NCI-H510A (cell line): ENCODE data around the gene MCTP1.
A peak's percentile ranks its signal among the peaks of the same experiment; 100 is the strongest.

Experiments
- DNase-seq: peaks from one replicate; lab custom pipeline; 2025; lab: John Stamatoyannopoulos, UW

Gene MCTP1

GRCh38 chr5:95114305-95114704 is 170.6 kb downstream of the MCTP1 start:
- DNase-seq = no peak

- DNase-seq = no peak
These were observed 171.4 kb downstream of the MCTP1 start for GRCh38 chr5:95113489-95113888.

GRCh38 chr5:95111141-95111540 is 173.8 kb downstream of the MCTP1 start:
- DNase-seq = no peak

- DNase-seq = no peak
These were observed 174.8 kb downstream of the MCTP1 start for GRCh38 chr5:95110118-95110517.

- DNase-seq = no peak
These were observed 177.8 kb downstream of the MCTP1 start for GRCh38 chr5:95107138-95107537.

DNA sequence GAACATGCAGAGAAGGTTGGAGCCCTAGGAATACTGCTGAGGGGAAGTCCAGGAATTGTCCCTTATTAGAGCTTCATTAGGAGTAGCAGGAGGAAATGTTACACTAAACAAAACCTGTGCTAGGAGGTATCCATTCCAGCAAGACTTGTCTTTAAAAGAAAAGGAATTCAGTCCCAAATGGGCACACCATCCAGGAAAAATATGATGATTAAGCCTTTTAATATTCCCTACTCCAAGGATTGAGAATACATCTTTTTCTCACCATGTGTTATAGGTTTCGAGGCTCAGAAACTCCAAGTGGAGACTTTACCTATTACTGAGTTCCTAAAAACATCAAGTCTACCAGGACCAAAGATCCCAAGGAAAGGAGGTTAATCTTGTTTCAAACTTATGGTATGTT is 179.3 kb downstream of the MCTP1 start:
- no peak for DNase-seq

- DNase-seq = no peak
These were observed 182.2 kb downstream of the MCTP1 start for GRCh38 chr5:95102687-95103086.

DNA sequence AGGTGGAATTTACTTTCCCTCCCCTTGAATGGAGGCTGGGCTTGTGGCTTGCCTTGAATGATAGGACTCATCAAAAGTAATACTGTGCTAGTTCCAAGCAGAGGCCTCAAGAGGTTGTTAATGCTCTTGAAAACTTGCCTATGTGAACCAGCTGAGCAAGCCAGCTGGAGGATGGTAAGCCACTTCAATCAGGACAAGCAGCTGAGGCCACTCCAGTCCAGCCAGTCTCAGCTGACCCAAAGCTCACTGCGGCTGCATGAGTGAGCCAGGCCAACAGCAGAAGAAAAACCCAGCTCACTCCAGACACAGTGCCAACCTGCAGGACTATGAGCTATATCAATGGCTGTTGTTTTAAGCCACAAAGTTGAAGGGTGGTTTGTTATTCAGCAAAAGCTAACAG is 182.8 kb downstream of the MCTP1 start:
- peak; percentile 80 for DNase-seq

DNA sequence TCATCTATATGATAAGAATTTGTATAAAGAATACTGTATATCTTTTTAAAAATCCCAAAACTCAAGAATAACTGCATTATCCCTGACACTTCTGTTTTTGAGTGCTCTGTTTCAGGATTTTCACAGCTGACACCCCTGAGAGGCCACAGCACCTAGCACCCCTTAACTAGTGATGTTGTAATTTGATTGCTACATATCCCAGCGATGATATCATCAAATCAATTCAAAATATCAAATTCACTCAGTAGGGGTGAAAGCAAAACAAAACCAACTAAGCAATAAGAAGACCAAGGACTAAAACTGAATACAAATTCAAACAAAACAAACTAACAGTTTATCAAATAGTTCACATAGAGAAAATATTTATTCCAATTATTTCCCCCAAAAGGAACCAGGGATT is 184.3 kb downstream of the MCTP1 start:
- DNase-seq = no peak

GRCh38 chr5:95098012-95098411 is 186.9 kb downstream of the MCTP1 start:
- no peak for DNase-seq

- DNase-seq = no peak
These were observed 191.7 kb downstream of the MCTP1 start for GRCh38 chr5:95093211-95093610.

- DNase-seq = no peak
These were observed 194.1 kb downstream of the MCTP1 start for GRCh38 chr5:95090774-95091173.

GRCh38 chr5:95087816-95088317 is 197.0 kb downstream of the MCTP1 start:
- DNase-seq = no peak

DNA sequence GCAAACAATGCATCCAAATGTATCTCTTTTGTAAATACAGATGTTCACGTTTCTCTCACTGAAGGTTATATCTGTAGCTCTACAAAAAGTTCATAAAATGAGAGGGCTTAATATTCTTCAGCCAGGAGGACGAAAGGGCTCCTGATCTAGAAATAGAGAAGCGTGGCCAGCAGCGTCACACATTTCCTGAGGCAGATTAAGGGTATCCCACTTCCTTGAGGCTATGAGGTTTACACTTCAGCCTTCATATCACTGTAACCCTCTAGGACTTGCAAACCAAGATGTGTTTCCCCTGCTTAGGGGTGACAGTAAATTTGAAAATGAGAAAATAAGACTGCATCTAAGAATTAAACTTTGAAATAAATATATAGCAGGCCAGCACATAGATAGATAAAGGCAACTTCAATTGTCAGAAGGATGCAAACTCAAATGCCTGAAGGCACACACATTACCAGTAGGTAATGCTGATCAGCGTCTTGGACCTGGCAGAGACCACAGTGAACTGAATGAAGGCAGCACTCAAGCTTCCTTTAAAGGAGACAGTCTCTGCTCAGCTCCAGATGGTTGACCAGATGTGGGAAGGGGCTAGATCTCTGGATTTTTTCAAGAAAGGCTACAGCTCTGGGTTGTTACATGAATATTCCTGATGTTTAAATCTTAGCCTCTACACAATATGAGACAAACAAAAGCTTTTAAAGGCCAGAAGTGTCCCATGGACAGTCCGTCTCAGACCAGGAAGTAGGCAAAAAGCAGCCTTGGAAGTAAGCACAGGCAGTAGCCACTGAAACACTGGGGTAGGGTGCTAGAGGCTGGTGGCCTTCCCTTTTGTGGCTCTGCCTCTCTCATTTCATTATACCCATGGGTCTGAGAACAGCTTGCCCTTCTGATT is 197.7 kb downstream of the MCTP1 start:
- no peak for DNase-seq

DNA sequence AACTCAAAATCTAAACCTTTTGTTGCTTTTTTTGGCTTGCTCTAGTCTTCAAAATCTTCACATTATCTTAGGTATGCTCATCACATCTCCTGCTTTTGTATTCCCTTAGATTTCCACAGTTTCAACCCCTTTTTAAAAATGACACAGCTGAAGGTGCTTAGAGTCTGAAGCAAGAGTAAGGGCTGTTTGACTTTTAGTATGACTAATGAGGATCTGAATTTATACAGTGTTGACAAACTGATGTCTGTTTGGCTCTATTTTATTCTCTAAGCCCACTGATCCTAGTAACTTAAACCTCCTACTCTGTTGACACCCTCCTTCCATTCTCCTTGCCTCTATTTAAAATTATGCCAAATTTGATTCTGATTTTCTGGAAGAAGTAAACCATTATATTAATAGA is 200.1 kb downstream of the MCTP1 start:
- DNase-seq = no peak

DNA sequence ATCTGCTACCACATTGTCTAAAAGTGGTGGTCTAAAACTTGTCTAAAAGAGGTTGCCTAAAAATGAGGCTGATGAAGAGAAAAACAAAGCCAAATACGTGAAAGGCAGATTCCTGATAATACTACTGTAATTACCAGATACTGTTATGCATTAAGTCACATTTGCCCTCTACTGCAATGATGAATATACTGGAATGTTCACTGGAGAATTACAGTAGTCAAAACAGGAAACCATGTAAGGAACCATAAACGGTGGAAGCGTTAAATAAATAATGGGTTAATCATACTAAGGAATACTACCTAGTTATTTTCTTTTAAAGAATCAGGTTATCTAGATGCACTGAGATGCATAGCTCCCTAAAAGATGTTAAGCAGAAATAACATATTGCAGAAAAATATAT is 201.3 kb downstream of the MCTP1 start:
- no peak for DNase-seq

DNA sequence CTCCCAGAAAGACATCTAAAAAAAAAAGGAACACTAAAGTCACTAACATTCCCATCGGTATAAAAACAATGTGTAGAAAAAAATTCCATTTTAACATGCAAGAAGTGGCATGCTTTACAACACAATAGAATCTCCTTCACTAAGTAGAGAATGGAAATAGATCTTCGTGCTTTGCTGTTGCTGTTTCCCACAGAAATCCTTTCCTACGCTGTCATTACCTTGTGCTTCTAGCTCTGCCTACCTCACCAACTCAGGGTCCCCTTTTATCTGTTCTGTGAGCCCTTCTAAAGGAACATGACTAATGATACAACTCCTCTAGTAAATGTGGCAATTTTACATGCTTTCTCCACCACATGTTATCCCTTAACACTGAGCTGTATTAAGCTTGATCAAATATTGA is 202.9 kb downstream of the MCTP1 start:
- DNase-seq = no peak

DNA sequence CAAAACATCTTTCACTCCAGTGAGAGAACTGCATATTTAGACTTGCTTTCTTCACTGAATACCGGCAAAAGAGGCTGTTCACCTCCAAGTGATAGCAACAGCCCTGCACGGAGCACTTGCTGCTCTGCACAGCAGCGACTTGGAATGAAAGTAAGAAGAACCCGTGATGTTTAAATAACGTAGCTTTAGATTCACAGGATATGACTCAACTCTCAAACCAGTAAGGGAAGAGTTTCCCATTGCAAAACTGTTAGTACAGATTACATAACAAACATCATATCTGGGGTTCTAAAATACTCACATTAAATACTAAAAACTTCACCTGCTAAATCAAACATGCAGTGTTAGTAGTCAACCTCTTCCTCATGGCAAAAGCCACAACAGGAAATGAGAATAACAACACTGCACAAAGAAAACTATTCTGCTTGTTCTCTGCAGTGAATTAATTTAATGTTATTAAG is 203.4 kb downstream of the MCTP1 start:
- no peak for DNase-seq

GRCh38 chr5:95080441-95080840 is 204.5 kb downstream of the MCTP1 start:
- no peak for DNase-seq

DNA sequence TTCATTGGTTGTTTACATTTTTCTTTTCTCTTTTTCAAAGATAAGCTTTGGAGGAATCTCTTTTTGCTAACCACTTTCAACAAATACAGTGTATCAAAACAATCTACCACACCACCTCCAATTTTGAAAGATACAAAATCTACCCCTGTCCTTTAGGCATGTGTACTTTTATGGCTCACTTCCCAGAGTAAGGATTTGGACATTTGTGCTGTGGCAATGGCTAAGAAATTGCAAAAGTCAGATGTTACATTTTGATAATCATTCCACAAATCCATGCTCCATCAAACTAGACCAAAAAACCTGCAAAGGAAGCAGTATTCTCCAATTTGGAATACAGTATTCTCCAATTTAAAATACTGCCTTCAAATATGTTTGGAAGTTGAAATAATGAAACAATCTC is 204.9 kb downstream of the MCTP1 start:
- DNase-seq = no peak

GRCh38 chr5:95078868-95079267 is 206.0 kb downstream of the MCTP1 start:
- DNase-seq = no peak

DNA sequence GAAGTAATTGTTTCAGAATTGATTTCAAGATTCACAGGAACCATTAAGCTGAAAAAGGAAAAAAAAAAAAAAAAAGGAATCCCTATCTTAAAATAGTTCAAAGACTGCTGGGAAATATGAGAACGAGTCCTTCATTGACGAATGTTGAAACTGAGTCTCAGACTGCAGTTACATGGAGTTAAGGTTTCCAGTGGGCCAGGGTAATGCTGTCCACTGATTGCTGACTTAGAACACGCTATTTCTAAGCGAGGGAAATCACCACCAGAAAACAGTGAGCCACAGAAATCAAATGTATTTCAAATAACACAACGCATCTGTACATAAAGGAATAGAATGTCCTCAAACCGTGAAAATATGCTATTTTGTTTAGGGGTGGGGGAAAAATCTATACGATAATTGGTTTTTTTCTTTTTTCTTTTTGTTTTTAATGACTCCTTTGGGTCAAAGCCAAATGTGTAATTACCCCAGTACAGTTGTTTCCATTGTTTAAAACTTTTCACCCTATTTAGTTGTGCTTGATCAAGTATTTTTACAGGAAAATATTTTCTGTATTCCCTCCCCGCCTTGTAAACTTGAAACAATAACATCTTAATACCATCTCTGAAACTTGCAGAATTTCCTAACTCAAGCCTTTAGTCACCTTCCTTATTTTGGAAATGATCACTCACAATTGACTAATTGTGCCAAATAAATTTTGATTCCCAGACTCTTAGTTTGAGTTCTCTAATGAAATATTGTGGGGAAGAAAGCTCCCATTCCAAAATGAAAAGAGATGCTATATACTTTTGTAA is 208.3 kb downstream of the MCTP1 start:
- DNase-seq = no peak

DNA sequence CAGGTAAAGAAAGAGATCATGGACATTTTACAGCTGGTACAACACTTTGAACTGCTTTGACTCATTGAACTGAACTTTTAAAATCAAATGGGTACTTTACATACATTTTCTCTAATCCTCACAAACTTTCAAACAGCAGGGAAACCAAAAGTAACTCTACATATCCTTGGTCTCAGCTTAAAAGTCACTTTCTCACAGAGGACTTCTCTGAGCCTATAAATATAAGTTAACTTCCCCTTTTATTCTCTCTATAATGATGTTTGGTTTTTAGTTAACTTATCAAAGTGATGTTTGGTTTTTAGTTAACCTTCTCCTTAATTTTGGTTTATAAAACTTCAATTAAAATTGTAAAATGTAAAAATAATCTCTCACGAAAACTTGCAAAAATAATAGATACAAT is 209.8 kb downstream of the MCTP1 start:
- DNase-seq = no peak
